Urinary bladder (tissue), 4 donors: Measurements from ENCODE around the gene COX14. TPM values are rescaled to one million over a fixed set of nuclear protein-coding genes. Genes with fewer than 3 reads are reported as not detected.

ENCODE experiments used
- DNase-seq: peaks from one replicate; pipeline ENCODE4 v3.0.0-alpha.2; 2015; ENCODE audit errors: extremely low spot score
- H3K27ac ChIP-seq: one replicate; pipeline ENCODE4 v1.5.1; 2013; ENCODE audit warnings: low read depth, mild to moderate bottlenecking, moderate library complexity
- H3K36me3 ChIP-seq: one replicate; pipeline ENCODE4 v1.6.1; 2013; ENCODE audit warnings: mild to moderate bottlenecking, moderate library complexity; ENCODE audit not compliant: insufficient read depth
- H3K4me1 ChIP-seq: one replicate; pipeline ENCODE4 v1.6.1; 2013; ENCODE audit warnings: mild to moderate bottlenecking, moderate library complexity; ENCODE audit not compliant: insufficient read depth
- H3K4me3 ChIP-seq: one replicate; pipeline ENCODE4 v1.5.1; 2013; ENCODE audit warnings: low read depth, low read length
- WGBS: extraction: QIAGEN DNeasy Blood & Tissue Kit; methylation state at CpG from one replicate; pipeline ENCODE4 v1.1.7; 2013; 5-methylcytosine and 5-hydroxymethylcytosine counted together
- polyA plus RNA-seq: library from polyadenylated mRNA; stranded (reverse); fragments of 200-250 nt; gene quantifications from one replicate; pipeline ENCODE4 v1.2.3, GENCODE V29; 2013
- total RNA-seq: library from RNA; depleted of rRNA; stranded (reverse); fragments of >200 nt; gene quantifications from one replicate; pipeline ENCODE4 v1.2.3, GENCODE V29; 2014
- donor health status: healthy with polysubstance abuse.
- donor health status: healthy.

Gene COX14
- total RNA-seq: 30.5 TPM
- 135 TPM for polyA plus RNA-seq

DNA sequence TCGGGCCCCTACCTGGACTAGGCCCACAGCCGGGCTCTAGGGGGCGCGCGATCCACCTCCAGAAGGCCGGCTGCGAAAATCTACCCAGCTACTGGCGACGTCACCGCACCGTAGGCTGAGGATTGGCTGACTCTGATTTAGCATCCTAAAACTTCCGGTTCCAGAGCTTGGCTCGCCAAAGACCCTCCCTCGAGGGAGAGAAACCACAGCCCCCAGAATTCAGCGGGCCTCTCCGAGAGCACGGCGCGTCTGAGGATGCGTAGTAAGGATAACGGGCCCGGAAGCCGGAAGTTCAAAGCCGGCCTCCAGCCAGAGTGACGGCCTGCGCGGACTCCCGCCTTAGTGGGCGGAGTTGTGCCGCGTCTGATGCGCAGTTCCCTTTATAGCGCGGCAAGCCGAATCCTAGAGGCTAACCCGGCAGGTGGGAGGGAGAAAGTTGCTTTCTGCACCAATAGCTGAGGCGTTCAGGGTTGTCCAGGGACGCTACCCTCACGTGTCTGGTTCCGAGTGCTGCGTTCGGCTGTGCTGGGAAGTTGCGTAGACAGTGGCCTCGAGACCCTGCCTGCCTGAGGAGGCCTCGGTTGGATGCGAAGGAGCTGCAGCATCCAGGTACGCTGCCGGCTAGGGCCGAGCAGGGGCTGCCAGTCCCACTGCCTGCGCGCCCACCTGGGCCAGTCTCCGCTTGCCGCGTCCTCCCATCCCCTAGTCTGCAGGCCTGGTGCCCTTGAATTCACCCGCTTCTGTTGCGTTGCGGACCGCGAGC is at the start of gene COX14:
TSS of gene COX14 (plus strand) at position 544 of the 763 bp plus-strand sequence. CDS start 7,808 bp downstream, outside the sequence.
- Histone ChIP-seq H3K4me3 (peak within 1 kb of the TSS; percentile 54), H3K36me3 (no peaks in the 10 kb centered on the region), H3K27ac (peak within 1 kb of the TSS; percentile 89), H3K4me1 (no peaks in the 10 kb centered on the region)
- DNase-seq: peak; percentile 99
- under 1% methylated on average over 59 of the region's 59 CpGs for WGBS

DNA sequence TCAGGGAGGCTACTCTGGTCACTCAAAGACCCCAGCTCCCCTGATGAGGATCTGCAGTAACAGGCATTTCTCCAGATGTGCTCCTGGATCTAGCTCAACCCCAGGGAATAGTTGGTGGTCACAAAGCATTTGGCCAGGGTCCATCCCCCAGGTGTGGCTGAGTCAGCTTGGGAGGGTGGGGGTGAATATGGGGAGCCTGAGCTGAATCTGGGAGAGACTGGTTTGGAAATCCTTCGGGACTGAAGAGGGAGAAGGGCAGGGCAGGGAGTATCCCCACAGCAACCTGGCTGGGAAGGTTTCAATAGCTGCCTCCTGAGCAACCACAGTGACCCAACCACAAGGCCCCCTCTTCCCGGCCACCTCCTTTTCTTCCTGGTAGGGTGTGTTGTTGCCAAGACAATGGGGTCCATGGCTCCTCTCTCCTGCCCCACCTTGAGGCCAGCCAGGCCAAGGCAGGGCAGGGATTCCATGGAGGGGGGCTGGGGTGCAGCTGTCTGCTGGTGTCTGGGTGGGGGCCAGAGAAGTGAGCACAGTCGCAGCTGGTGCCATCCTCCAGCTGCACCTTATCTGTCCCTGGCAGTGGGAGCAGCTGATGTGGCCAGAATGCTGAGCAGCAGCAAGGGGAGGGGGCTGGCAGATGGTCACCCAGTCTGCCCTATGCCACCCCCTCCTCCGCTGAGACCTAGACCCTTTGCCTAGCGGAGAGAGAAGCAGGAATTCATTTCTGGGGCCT is 49.1 kb upstream of the COX14 start:
- Histone ChIP-seq H3K36me3 (no peaks in the 10 kb centered on the region), H3K27ac (no peak overlapping the region), H3K4me3 (no peak overlapping the region), H3K4me1 (no peaks in the 10 kb centered on the region)
- WGBS: 83% methylated on average over 5 of the region's 5 CpGs
- no peak for DNase-seq

DNA sequence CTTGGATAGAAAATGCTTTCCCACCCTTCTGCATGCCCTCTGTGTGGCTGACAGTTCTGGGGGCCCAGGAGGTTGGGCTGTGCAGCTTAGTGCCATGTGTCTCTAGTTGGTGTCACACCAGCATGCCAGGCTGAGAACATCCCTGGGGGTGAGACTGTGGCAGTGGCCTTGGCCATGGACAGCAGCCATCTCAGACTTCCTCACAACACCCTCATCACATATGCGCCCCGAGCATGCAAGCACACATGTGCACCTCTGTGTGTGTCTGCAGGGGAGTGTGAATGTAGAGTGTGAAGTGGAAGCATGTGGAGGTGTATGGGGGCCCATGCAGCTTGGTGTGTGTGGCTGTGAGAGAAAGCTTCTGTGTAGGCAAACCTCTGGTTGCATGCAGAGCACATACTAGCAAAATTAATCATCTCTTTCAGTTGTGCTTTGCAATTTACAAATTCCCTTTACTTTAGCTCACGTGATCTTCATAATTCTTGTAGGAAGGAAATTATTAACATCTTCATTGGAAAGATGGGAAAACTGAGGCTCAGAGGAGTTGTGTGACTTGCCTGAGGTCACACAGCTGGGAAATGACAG is 46.2 kb upstream of the COX14 start:
- no peak overlapping the region for H3K27ac ChIP-seq
- no peaks in the 10 kb centered on the region for H3K36me3 ChIP-seq
- 83% methylated on average over 3 of the region's 3 CpGs for WGBS
- H3K4me1 ChIP-seq: no peaks in the 10 kb centered on the region
- H3K4me3 ChIP-seq: no peak overlapping the region
- DNase-seq: no peak

DNA sequence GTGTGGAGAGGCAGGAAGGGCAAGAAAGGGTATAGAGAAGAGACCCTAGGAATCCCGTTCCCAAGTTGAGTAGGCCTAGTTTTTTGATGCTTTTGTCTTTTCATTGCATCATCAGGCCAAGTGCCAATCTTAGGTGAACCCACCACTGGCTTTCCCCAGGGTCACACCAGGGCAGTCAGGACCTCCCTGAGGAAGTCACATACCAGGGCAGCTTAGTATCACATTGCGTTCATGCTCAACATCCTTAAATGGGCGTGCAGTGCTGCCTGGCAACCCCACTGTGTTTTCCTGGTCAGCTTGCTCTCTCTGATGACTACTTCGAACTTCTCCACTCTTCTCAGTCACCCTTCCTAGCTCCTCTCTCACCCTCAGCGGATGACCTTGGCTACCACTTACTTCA is 45.6 kb upstream of the COX14 start:
- no peak for DNase-seq
- H3K36me3 ChIP-seq: no peaks in the 10 kb centered on the region
- no peak overlapping the region for H3K4me3 ChIP-seq
- no peaks in the 10 kb centered on the region for H3K4me1 ChIP-seq
- WGBS: 37% methylated on average over 5 of the region's 5 CpGs
- H3K27ac ChIP-seq: no peak overlapping the region

DNA sequence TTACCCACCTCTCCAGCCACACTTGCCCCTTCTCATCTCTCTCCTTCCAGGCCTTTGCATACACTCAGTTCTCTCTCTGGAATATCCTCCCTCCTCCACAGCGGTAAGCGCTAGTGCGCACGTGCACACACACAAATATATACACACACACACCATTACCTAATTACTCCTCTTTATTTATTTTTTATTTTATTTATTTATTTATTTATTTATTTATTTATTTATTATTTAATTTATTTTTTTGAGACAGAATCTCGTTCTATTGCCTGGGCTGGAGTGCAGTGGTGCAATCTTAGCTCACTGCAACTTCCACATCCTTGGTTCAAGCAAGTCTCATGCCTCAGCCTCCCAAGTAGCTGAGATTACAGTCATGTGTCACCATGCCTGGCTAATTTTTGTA is 43.0 kb upstream of the COX14 start:
- 97% methylated on average over 5 of the region's 5 CpGs for WGBS
- H3K4me3 ChIP-seq: no peak overlapping the region
- no peak for DNase-seq
- no peaks in the 10 kb centered on the region for H3K36me3 ChIP-seq
- no peak overlapping the region for H3K27ac ChIP-seq
- no peaks in the 10 kb centered on the region for H3K4me1 ChIP-seq

DNA sequence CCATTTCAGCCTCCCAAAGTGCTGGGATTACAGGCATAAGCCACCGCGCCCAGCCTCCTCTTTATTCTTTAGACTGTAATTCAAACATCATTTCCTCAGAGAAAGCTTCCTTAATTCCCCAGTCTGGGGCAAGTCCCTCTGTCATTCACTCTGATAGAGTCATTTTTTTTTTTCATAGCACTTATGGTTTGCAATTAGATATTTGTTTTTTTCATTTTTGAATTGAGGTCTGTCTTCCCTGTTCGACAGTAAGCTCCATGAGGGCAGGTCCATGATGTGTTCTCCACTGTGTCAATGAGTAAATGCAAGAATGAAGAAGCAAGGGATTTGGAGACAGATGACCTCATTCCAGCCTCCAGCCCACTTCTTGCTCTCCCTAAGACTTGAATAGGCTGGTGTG is 42.5 kb upstream of the COX14 start:
- Histone ChIP-seq H3K4me1 (no peaks in the 10 kb centered on the region), H3K4me3 (no peak overlapping the region), H3K27ac (no peak overlapping the region), H3K36me3 (no peaks in the 10 kb centered on the region)
- WGBS: 98% methylated on average over 3 of the region's 3 CpGs
- no peak for DNase-seq

DNA sequence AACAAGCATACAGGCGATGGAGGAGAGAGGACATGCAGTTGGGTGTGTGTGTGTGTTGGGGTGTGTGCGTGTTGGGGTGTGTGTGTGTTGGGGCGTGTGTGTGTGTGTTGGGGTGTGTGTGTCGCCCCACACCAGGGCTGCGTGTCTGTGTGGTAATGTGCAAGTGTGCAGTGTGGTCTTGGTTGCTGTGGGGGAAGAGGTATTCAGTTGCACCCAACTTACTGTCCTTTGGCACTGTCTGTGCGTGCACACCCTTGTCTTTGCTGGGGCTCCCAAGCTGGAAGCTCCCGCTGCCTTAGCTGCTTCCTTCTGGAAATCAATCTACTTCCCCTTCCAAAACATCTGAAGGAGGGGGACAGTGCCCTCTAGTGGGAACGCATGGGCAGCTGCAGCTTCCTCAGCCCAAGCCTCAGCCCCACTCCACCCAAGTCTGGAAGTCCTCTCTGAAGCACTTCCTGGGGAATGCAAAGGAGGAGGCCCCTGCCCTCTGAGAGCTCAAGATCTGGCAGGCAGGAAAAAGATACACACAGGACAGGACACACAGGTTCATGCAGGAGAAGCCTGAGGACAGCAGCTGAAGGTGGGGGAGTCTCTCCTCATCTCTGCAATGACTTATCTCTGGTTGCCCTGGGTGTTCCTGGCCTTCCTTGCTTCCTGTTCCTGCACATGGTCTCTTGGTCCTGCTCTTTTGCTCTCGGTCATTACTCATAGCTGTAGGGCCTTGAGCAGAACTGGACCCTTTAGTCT is 41.5 kb upstream of the COX14 start:
- peak; percentile 76 for DNase-seq
- Histone ChIP-seq H3K4me3 (no peak overlapping the region), H3K27ac (no peak overlapping the region), H3K36me3 (no peaks in the 10 kb centered on the region), H3K4me1 (no peaks in the 10 kb centered on the region)
- 43% methylated on average over 9 of the region's 9 CpGs for WGBS

DNA sequence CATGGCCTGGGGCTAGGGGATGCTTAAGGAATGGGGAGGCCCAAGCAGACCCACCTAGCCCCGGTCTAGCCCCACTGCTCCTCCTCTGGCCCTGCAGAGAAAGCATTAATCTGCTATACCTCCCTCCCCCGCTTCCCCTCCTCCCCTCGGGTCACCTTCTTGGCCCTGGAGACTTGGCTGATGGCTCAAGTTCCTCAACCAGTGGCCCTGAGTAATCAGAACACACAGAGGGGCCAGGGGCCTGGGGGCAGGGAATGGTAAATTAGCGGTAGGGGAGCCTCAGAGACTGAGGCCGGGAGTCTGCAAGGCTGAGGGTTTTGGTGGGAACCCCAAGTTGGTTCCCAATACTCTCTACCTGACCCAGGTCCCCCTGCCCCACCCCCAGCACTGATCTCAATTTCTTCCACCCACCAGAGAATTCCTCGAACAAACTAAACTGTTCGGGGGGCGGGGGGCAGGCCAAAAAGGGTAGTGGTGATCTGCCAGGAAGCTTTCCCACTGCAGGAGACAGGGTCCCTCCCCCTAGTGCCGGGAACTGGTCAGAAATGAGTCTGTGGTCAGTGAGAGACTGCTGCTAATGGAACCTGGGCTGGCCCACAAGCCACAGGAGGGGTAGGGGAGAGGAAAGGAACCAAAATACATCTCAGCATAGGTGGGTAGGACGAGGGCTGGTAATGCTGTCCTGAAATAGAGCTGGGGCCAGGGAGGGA is 39.7 kb upstream of the COX14 start:
- Histone ChIP-seq H3K4me3 (no peak overlapping the region), H3K4me1 (no peaks in the 10 kb centered on the region), H3K36me3 (no peaks in the 10 kb centered on the region), H3K27ac (no peak overlapping the region)
- no peak for DNase-seq
- 68% methylated on average over 10 of the region's 10 CpGs for WGBS

DNA sequence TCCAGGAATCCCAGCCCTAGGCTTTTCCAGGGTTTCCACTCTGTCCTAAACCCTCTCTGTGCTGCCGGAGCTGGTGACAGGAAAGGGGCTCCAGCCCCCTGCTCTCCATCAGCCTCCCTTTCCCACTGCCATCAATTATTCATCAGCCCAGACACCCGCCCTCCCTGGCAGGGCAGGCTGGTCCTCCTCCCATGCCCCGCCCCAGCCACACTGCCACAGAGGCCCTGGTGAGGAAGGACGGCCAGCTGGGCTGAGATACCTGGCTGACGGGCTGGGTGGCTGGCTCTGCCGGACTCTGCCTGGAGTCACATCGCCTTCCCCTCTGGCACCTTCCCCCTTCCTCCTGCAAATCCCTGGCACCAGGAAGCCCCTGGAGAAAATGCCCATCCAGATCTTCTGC is 38.8 kb upstream of the COX14 start:
- Histone ChIP-seq H3K36me3 (no peaks in the 10 kb centered on the region), H3K4me3 (no peak overlapping the region), H3K4me1 (no peaks in the 10 kb centered on the region), H3K27ac (no peak overlapping the region)
- no peak for DNase-seq
- WGBS: 87% methylated on average over 7 of the region's 7 CpGs

DNA sequence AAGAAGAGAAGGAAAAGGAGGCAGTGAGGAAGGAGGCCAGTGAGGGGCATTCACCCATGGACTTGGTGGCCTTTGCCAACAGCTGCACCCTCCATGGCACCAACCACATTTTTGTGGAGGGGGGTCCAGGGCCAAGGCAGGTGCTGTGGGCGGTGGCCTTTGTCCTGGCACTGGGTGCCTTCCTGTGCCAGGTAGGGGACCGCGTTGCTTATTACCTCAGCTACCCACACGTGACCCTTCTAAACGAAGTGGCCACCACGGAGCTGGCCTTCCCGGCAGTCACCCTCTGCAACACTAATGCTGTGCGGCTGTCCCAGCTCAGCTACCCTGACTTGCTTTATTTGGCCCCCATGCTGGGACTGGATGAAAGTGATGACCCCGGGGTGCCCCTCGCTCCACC is 38.3 kb upstream of the COX14 start:
- Histone ChIP-seq H3K36me3 (no peaks in the 10 kb centered on the region), H3K27ac (no peak overlapping the region), H3K4me3 (no peak overlapping the region), H3K4me1 (no peaks in the 10 kb centered on the region)
- WGBS: 86% methylated on average over 10 of the region's 10 CpGs
- no peak for DNase-seq

DNA sequence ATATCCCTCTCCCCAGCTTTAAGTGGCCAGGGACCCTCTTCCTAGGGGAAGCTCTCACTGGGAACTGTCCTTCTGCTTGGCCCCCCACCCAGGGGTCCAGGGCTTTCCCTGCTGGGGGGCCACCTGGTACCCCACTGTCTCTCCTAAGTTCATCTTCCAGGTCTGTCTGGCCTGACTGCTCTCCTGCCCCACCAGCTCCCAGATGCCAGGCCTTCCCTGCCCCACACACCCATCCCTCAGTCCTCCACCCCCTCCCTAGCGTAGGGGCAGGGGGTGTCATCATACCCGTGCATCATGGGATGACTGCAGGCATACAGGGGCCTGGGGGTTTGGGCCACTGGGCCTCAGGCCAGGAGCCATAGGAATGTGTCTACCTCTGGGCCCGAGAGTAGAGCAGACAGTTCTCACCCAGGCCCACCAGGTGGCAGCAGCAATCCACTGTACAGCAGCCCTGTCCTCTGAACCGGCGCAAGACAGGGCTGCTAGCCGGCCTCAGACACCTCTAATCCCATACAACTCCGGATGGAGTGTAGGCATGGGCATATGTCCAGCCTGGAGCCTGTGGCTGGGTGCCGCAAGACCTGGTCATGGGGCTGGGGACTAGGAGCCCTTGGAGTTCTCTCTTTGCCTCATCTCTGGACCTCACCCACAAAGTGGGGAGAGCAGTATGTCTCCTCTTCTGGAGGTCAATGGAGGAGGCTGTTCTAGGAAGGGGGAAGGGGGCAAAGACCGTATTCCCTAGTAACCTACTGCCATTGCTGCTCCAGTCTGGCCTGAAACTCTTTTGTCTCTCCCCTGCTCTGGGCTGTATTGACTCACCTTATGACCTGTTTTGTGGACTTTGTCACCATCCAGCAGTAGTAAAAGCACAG is 36.9 kb upstream of the COX14 start:
- no peaks in the 10 kb centered on the region for H3K4me1 ChIP-seq
- DNase-seq: peak; percentile 58
- H3K4me3 ChIP-seq: no peak overlapping the region
- no peaks in the 10 kb centered on the region for H3K36me3 ChIP-seq
- no peak overlapping the region for H3K27ac ChIP-seq
- WGBS: 6% methylated on average over 9 of the region's 9 CpGs

DNA sequence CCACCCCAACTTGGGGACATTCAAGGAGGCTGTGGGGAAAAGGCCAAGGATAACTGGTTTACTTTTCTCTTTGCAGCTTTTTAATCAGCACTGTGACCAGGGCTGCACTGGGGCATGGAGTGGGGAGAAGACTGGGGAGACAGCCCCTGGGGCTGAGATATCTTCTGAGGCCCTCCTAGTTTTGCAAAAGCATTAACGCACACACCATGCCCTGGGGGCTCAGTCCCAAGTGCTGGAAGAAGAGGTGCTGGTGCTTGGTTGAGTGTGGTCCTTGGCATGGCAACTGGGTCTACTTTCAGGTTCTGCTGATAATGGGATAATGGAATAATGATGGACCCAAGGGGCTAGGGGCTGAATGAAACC is 36.2 kb upstream of the COX14 start:
- 96% methylated on average over 1 of the region's 1 CpG for WGBS
- H3K36me3 ChIP-seq: no peaks in the 10 kb centered on the region
- no peak overlapping the region for H3K27ac ChIP-seq
- no peaks in the 10 kb centered on the region for H3K4me1 ChIP-seq
- no peak for DNase-seq
- no peak overlapping the region for H3K4me3 ChIP-seq
